Astrocyte of the spinal cord (primary cell): ENCODE results near the gene CTTNBP2.
A peak's percentile ranks its signal among the peaks of the same experiment; 100 is the strongest.

Source experiments
- DNase-seq: peaks from one replicate; pipeline ENCODE4 v3.0.0; 2011; ENCODE audit warnings: low read depth, low spot score
- H3K4me3 ChIP-seq: 2 replicates; pipeline ENCODE4 v1.5.1; 2011; ENCODE audit warnings: low read depth, mild to moderate bottlenecking, low read length, moderate library complexity
- in situ Hi-C: cut with HindIII; loops from 2 replicates; pipeline ENCODE4 v1.10.0; 2017; ENCODE audit warnings: low sequenced_read_pairs
- TF ChIP-seq, protein P1 (sequence below): IDR thresholded peaks from 2 replicates; pipeline ENCODE4 v1.5.1; 2012; ENCODE audit warnings: low read depth, mild to moderate bottlenecking, low read length, inconsistent platforms

The CTTNBP2 gene

DNA sequence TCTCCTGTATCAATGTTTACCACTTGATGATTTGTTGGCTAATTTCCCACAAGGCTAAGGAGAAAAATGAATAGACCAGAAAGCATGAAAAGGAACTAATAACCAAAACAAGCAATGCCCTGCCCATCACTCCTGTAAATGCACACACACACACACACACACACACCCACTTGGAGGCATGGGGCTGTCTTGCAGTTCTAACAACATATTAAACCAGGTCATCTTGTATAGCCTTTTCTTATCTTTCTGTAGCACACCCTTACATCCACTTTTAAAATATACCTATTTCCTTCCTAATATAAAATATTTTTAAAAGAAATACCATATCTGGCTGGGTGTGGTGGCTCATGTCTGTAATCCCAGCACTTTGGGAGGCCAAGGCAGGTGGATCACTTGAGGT is 105.3 kb downstream of the CTTNBP2 start:
- no peak overlapping the region for H3K4me3 ChIP-seq
- in situ Hi-C loops: no loop called here
- no peak for DNase-seq
- TF ChIP-seq, protein P1, sequence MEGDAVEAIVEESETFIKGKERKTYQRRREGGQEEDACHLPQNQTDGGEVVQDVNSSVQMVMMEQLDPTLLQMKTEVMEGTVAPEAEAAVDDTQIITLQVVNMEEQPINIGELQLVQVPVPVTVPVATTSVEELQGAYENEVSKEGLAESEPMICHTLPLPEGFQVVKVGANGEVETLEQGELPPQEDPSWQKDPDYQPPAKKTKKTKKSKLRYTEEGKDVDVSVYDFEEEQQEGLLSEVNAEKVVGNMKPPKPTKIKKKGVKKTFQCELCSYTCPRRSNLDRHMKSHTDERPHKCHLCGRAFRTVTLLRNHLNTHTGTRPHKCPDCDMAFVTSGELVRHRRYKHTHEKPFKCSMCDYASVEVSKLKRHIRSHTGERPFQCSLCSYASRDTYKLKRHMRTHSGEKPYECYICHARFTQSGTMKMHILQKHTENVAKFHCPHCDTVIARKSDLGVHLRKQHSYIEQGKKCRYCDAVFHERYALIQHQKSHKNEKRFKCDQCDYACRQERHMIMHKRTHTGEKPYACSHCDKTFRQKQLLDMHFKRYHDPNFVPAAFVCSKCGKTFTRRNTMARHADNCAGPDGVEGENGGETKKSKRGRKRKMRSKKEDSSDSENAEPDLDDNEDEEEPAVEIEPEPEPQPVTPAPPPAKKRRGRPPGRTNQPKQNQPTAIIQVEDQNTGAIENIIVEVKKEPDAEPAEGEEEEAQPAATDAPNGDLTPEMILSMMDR: no peak

DNA sequence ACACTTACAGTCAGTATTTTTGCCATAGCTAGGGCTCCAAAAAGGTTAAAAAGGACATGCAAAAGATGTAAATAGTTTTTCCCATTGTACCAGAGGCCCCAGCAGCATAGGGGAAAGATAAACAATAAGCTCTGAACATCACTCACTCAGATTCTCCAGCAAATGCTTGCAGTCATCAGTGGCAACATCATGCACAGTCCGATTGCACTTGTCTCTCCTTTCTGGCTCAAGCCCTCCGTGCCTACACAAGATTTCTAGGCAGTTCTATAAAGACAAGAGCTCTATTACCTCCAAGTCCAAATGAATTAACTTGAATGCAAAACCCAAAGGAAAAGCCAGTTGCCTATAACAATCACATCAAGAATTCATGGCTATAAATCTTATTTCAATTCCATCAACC is 106.3 kb downstream of the CTTNBP2 start:
- TF ChIP-seq, protein P1: no peak
- no peak for DNase-seq
- in situ Hi-C loops: no loop called here
- no peak overlapping the region for H3K4me3 ChIP-seq

DNA sequence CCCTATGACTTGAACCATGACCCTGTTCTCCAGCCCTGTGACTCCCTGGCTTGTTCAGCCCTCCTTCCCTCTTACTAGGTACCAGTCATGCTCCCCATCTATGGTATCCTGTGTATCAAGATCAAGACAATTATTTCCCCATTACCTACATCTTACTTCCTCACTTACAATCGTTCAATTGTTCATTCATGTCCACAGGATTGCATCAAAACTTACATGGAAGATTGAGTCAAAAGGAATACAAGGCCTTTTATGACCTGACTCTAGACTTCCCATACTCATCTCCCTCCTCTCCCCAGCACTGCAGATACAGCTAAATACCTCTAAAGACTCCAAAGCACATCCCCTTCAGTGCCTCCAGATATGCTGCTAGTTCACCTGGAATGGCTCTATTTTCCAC is 109.2 kb downstream of the CTTNBP2 start:
- in situ Hi-C loops: no loop called here
- TF ChIP-seq, protein P1: no peak
- DNase-seq: no peak
- no peak overlapping the region for H3K4me3 ChIP-seq

DNA sequence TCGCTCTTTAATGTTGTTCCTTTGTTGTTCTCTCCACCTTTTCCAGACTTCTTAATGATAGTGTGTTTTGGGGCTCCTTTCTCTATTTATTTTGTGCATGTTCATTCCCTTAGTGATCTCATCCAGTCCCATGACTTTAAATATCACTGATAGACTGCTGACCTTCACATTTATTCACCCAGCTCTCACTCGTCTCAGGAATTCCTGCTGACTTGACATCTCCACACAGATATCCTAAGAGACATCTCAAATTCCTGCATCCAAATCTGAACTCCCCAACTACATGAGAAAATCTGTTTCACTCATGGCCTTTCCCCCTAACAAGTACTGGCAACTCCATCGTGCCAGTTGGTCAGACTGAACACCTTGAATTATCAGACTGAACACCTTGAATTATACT is 111.2 kb downstream of the CTTNBP2 start:
- no peak overlapping the region for H3K4me3 ChIP-seq
- DNase-seq: no peak
- in situ Hi-C loops: no loop called here
- TF ChIP-seq, protein P1: no peak

DNA sequence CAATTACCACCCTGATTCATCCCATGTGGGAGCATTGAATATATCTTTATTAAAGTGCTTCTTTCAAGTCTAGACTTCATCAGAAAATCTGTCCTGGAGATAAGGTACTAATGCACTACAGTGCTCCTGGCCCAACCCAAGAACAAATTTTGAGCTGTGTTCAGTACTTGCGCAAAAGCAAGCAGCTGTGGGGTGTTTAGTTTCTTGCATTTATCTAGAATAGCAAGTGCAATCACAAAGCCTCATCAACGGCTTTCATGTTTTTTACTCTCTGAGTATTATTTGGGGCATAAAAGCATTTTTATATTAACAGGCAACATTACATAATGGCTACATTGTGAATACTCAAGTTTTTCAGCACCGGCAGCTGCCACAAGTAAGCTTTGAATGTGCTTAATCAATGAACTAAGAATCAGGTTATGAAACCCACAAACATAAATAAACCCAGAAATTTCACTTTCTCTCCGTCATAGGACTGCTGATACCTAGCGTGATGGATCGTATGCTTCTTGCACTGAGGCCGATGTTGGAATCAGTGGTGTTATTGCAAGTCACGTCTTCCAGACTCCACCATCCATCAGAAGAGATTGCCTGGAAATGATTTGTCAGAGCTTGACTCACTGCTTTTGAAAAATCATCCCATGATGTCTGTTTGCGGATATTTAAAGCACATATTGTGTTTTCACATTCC is 113.1 kb downstream of the CTTNBP2 start:
- in situ Hi-C loops: no loop called here
- no peak overlapping the region for H3K4me3 ChIP-seq
- peak; percentile 10 for DNase-seq
- TF ChIP-seq, protein P1: no peak

DNA sequence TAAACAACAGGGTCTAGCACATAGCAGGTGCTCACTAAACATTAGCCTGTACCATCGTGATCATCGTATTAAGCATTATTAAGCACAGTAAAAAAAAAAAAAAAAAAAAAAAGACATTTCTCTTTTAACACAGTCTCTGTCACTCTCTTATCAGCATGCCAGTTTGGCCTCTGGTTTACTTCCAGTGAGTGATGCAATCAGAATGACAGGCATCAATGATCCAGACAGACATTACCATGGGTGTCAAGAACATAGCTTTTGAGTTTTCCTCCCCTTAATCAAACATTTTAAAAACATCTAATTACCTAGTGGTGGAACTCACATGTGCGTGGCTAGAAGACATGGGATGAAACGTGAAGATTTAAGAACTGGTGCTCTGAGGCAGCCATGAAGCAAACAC is 115.8 kb downstream of the CTTNBP2 start:
- in situ Hi-C loops: no loop called here
- no peak overlapping the region for H3K4me3 ChIP-seq
- no peak for DNase-seq
- TF ChIP-seq, protein P1: no peak
